Activated naive CD4-positive, alpha-beta T cell treated with anti-CD3 and anti-CD28 coated beads, Interleukin-2, amount 50 U/mL, for 72 hours (primary cell): Measurements from ENCODE around the gene YJU2. TPM values are rescaled to one million over a fixed set of nuclear protein-coding genes. Genes with fewer than 3 reads are reported as not detected.

ENCODE experiments used
- ATAC-seq, 2 donors: fragments of 150-1000 bp; cut with Tn5 transposase; 2 replicates each; pipeline ENCODE4 v1.10.0; 2021; ENCODE audit warnings: mild to moderate bottlenecking in 2 of 2, moderate library complexity in 2 of 2
- DNase-seq, 2 donors: peaks; one replicate each; pipeline ENCODE4 v3.0.0; 2021 to 2022; ENCODE audit warnings: low spot score in 2 of 2
- H3K27ac Mint-ChIP-seq, 2 donors: one replicate each; pipeline ENCODE4 v1.8.0; 2022; ENCODE audit warnings: mild to moderate bottlenecking in 2 of 2, mixed read lengths in 2 of 2
- H3K36me3 Mint-ChIP-seq, 2 donors: one replicate each; pipeline ENCODE4 v1.8.0; 2022; ENCODE audit warnings: mixed read lengths in 2 of 2
- H3K9me3 Mint-ChIP-seq, 2 donors: one replicate each; pipeline ENCODE4 v1.8.0; 2022; ENCODE audit warnings: mixed read lengths in 2 of 2
- total RNA-seq, 2 donors: library from RNA; stranded (reverse); gene quantifications; one replicate each; pipeline ENCODE4 v1.2.3, GENCODE V29; 2022

The YJU2 gene
- total RNA-seq = 10 to 100 TPM; 22.7 to 28.0 TPM

DNA sequence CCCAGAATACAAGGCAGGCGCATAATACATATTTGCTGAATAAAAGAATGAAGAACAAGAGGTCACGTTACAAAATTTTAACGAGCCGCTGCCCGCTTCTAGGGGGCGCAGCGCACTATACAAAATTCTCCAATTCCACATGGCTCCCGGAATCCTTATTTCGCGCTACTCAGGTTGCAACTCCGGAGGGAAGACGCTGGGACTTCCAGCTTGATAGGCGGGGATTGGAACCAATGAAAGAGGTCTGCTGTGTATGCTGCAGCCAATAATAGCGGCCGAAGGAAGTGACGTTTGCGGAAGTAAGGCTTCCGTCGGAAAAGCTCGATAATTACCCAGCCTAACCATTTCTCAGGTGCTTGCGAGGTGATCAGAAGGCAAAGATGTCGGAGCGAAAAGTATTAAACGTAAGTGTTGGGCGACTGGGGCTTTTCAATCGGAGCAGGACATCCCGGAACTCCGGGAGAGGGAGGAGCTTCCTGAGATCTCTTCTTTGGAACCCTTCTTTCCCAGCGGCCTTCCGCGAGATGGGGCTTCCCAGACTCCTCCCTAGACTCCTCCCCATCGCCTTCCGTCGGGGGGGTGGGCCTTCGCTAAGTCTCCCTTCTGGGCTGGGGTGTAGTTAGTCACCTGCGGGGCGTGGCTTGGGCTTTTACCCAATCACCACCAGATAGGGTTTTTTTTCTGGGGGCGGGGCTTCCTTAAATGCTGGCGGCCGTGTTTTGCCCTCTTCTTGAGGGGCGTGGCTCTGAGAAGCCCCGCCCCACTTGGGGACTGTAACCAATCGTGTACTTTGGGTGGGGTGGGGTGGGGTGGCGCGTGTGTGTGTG lies at the start of gene YJU2:
Gene YJU2 (plus strand): TSS at position 314 of the 827 bp plus-strand sequence. CDS start 67 bp downstream, at position 381.
- peaks cover 1 to 2% of the 10 kb centered on the region in 2 donors for H3K9me3 Mint-ChIP-seq
- H3K27ac Mint-ChIP-seq = peak within 1 kb of the TSS; percentile 98 to 99
- DNase-seq (peak; percentile 97 to 99), ATAC-seq (peak; percentile 94 to 97)
- peaks cover 22 to 28% of the 10 kb centered on the region in 2 donors for H3K36me3 Mint-ChIP-seq

DNA sequence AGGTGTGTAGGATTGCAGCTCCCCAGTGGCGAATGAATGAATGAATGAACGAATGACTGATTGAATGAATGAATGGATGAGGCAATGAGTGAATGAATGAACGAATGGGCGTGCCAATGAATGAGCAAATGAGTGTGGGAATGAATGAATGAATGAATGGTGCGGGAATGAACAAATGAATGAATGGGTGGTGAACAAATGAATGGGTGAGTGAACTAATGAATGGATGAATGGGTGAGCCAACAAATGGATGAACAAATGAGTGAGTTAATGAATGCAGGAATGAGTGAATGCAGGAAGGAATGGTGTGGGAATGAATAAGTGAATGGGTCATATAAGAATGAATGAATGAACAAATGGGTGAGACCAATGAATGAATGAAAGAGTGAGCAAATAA lies 49.7 kb upstream of the YJU2 start:
- Mint-ChIP-seq H3K36me3 (peaks cover 14 to 19% of the 10 kb centered on the region in 2 donors), H3K9me3 (peaks cover 0 to 11% of the 10 kb centered on the region in 2 donors), H3K27ac (no peak overlapping the region)
- DNase-seq = no peak
- ATAC-seq = no peak

DNA sequence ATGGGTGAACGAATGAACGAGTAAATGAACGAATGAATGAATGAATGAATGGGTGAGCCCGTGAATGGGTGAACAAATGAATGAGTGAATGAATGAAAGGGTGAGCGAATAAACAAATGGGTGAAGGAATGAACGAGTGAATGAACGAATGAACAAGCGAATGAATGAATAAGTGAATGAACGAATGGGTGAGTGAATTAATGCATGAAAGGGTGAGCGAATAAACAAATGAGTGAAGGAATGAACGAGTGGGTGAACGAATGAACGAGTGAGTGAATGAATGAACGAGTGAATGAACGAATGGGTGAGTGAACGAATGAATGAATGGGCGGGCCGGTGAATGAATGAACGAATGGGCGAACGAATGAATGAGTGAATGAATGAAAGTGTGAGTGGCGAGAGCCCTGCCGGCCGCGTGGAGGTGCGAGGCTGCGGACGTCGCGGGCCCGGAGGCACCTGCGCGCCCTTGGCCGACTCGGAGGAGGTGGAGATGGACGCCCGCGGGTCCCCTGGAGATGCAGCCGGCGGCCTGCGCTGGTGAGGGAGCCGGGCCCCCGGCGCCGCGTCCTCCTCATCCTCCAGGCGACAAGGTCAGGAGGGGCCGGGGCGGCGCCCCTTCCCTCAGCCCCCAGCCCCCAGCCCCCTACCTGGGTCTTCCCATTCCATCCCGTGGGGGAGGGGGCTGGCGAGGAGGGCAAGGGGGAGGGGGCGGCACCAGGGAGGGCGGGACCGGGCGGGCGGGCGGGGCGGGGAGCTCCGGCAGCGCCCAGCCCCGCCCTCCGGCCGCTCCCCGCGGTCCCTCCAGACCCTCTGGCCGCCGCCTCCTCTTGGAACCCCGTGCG lies 49.0 kb upstream of the YJU2 start:
- Mint-ChIP-seq H3K9me3 (peaks cover 0 to 11% of the 10 kb centered on the region in 2 donors), H3K36me3 (peaks cover 14 to 19% of the 10 kb centered on the region in 2 donors), H3K27ac (no peak overlapping the region)
- no peak for ATAC-seq
- DNase-seq = no peak

DNA sequence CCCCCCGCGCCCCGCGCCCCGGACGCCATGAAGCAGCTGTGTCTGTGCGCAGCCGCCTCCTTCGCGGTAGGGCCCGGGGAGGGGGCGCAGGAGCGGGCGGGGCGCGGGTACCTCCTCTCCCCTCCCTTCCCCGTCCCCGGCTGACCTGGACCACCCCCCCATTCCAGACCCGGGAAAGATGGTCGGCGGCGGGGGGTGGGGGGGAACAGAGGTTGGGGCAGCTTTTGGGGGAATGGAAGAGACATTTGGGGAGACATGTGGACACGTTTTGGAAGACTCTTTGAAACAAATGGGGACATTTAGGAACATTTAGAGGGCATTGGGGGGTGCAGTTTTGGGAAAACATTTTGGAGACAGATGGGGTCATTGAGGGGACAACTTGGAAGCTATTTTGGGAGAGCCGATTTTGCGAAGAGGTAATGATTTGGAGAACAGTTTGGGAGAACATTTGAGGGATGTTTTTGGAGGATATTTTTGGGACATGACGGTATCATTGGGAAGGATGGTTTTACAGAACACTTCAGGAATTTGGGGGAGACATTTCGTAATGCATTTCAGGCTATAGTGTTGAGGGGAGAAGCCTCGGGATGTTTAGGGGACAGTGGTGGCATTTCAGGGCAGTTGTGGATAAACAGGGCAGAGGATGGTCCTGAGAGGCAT lies 48.3 kb upstream of the YJU2 start:
- Mint-ChIP-seq H3K36me3 (peaks cover 14 to 19% of the 10 kb centered on the region in 2 donors), H3K9me3 (peaks cover 0 to 11% of the 10 kb centered on the region in 2 donors), H3K27ac (no peak overlapping the region)
- DNase-seq (no peak), ATAC-seq (no peak)

DNA sequence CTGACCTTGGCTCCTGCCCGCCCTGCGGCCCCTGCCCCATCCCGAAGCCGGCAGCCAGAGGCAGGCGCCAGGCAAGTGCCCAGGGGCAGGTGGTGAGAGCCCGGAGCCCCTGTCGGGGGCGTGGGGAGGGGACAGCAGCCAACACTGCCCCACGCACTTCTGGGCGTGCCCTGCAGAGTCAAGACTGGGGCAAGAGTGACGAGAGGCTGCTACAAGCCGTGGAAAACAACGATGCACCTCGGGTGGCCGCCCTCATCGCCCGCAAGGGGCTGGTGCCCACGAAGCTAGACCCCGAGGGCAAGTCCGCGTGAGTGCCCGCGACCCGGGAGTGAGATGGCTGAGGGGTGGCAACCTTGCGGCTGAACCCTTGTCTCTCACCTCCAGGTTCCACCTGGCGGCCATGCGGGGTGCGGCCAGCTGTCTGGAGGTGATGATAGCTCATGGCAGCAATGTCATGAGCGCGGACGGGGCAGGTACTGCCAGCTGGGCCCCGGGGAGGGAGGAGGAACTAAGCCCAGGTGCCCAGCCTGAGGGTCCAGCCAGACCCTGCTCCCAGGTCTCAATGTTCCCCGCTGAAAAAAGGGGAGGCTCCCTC lies 47.1 kb upstream of the YJU2 start:
- DNase-seq (no peak), ATAC-seq (no peak)
- no peak overlapping the region for H3K27ac Mint-ChIP-seq
- peaks cover 14 to 19% of the 10 kb centered on the region in 2 donors for H3K36me3 Mint-ChIP-seq
- H3K9me3 Mint-ChIP-seq = peaks cover 0 to 11% of the 10 kb centered on the region in 2 donors

DNA sequence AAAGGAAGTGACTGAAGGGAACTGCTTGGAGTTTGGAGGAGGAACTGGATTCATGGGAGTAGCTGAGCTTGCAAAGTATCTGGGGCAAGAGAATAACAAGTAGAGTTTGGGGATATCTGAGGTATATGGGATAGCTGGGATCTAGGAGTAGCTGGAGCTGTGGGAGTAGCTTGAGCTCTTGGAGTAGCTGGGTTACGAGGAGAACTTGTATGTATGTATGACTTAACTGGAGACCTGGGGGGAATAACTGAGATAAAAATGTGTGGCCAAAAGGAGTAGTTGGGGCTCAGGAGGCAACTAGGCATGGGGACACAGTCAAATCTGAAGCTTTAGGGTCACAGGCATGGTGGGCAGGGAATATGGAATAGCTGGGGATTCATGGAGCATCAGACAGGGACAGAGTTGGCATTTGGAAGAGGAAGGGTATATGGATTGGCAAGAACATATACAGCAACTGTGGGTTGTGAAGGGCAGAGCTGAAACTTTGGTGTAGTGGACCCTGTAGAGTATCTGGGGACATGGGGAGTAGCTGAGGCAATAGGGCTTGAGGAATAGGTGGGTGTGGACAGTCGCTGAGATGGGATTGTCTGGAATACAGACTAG lies 45.8 kb upstream of the YJU2 start:
- Mint-ChIP-seq H3K27ac (no peak overlapping the region), H3K9me3 (peaks cover 0 to 11% of the 10 kb centered on the region in 2 donors), H3K36me3 (peaks cover 14 to 19% of the 10 kb centered on the region in 2 donors)
- DNase-seq (no peak), ATAC-seq (no peak)

DNA sequence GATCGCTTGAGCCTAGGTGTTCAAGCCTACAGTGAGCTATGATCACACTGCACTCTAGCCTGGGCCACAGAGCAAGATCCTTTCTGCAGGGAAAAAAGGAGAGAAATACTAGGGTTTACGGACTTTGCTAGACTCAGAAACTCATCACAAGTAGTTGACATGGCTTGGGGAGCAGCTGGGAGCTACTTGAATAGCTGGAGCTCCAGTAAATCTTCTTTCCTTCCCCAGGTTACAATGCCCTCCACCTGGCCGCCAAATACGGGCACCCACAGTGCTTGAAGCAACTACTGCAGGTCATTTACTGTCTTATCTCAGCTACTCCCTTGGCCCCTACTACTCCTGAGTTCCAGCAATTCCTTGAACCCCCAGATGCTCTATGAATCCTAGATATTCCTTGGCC lies 45.1 kb upstream of the YJU2 start:
- H3K27ac Mint-ChIP-seq = no peak overlapping the region
- peaks cover 12 to 17% of the 10 kb centered on the region in 2 donors for H3K36me3 Mint-ChIP-seq
- DNase-seq (no peak), ATAC-seq (no peak)
- H3K9me3 Mint-ChIP-seq = peaks cover 0 to 11% of the 10 kb centered on the region in 2 donors

DNA sequence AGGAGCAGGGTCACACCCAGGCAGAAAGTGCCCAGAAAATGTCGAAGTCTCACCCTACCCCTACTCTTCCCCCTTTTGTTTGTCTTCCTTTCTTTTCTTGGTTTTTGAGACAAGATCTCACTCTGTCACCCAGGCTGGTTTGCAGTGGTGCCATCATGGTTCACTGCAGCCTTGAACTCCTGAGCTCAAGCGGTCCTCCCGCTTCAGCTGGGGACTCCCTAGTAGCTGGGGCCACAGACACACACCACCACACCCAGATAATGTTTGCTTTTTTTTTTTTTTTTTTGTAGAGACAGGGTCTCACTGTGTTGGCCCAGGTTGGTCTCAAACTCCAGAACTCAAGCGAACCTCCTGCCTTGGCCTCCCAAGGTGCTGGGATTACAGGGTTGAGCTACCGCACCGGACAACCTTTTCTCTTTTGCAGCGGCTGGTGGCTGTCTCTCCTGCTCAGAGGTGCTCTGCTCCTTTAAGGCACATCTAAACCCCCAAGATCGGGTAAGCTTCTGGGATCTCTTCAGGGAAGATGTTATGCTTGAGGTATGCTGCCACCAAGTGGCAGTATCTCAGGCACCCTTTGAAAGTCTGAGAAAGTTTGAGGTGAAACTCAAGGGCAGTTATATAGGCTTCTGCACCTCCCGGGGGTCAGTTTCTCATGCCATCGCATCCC lies 39.9 kb upstream of the YJU2 start:
- DNase-seq (no peak), ATAC-seq (no peak)
- Mint-ChIP-seq H3K9me3 (no peaks in the 10 kb centered on the region), H3K36me3 (no peaks in the 10 kb centered on the region), H3K27ac (no peak overlapping the region)

DNA sequence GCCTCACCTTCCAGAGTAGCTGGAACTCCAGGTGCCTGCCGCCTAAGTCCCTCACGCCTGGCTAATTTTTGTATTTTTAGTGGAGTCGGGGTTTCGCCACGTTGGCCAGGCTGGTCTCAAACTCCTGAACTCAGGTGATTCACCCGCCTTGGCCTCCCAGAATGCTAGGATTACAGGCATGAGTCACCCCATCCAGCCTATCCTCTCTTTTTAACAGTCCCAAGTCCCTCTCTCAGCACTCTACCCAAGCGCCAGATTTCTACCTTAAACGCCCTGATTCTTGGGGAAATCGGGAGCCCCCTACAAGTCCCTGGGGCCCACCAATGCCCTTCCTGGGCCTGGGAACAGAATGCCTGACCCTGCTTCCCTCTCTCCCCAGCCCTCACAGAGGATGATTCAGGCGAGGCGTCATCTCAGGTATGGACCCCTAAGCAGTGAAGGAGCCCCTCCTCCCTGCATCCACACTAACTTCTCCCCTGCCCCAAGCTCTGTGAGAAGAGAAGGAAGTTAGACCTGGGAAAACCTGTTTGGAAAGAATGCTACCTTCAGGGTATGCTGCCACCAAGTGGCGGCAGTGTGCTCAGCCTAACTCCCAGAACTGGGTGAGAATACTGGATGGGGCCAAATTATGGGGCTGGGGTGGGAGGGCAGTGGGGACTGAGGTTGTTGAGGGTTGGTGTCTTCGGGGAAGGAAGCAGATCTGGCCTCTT lies 38.3 kb upstream of the YJU2 start:
- no peaks in the 10 kb centered on the region for H3K9me3 Mint-ChIP-seq
- no peaks in the 10 kb centered on the region for H3K36me3 Mint-ChIP-seq
- no peak overlapping the region for H3K27ac Mint-ChIP-seq
- ATAC-seq (no peak), DNase-seq (no peak)

DNA sequence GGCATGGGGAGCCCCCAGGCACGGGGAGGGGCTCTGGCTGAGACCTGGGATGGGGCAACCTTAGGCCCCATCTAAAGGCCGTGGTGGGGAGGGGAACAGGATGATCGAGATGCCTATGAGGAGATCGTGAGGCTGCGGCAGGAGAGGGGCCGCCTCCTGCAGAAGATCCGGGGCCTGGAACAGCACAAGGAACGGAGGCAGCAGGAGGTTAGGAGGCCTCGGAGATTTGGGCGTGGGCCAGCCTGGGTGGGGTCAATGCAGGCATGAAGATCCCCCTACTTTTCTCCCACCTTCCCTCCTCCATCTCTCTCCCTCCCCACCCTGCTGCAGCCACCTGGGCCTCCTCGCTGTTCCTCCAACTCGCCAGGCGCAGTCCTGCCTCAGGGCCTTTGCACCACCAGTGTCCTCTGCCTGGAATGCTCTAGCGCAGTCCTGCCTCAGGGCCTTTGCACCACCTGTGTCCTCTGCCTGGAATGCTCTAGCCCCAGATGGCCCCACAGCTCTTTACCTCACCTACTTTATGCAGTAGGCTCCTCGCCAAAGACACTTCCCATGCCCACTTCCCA lies 36.6 kb upstream of the YJU2 start:
- ATAC-seq = no peak
- Mint-ChIP-seq H3K9me3 (no peaks in the 10 kb centered on the region), H3K27ac (no peak overlapping the region), H3K36me3 (no peaks in the 10 kb centered on the region)
- DNase-seq = no peak

DNA sequence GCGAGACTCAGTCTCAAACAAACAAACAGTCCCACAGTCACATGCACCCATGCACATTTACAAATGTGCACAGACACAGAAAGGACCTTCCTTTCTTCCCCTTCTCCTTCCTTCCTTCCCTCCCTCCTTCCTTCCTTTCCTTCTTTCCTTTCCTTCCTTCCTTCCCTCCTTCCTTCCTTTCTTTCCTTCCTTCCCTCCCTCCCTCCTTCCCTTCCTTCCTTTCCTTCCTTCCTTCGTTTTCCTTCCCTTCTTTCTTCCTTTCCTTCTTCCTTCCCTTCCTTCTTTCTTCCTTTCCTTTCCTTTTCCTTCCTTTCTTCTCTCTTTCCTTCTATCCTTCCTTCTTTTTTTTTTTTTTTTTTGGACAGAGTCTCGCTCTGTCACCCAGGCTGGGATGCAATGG lies 33.8 kb upstream of the YJU2 start:
- Mint-ChIP-seq H3K27ac (no peak overlapping the region), H3K9me3 (peaks cover 0 to 5% of the 10 kb centered on the region in 2 donors), H3K36me3 (peaks cover 0 to 7% of the 10 kb centered on the region in 2 donors)
- DNase-seq (no peak), ATAC-seq (no peak)

DNA sequence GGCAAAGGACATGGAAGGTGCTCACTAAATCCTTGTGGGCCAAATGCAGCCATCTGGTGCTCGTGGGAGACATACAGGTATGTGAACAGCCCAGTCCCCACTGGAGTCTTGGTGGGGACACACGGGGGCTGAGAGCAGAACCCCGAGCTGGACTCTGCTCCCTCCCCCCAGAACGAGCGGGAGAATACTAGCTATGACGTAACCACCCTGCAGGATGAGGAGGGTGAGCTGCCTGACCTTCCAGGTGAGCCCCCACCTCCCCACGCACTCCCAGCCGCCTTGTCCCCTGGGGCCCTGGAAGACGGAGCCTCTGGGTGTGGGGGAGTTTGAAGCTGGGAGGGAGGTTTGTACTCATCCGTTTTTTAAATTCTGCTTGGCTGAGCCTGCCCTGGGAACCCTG lies 31.1 kb upstream of the YJU2 start:
- Mint-ChIP-seq H3K9me3 (peaks cover 0 to 5% of the 10 kb centered on the region in 2 donors), H3K27ac (no peak overlapping the region), H3K36me3 (peaks cover 0 to 7% of the 10 kb centered on the region in 2 donors)
- ATAC-seq = no peak
- no peak for DNase-seq

DNA sequence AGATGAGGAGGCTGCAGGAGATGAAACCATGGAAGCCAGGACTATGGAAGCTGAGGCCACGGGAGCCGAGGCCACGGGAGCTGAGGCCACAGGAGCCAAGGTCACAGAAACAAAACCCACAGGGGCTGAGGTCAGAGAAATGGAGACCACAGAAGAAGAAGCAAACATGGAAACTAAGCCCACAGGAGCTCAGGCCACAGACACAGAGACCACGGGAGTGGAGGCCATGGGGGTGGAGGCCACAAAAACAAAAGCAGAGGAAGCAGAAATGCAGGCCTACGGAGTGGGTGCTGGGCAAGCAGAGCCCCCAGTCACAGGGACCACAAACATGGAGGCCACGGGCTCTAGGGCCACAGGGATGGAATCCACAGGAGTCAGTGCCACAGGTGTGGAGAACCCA lies 30.0 kb upstream of the YJU2 start:
- DNase-seq (no peak), ATAC-seq (no peak)
- peaks cover 0 to 7% of the 10 kb centered on the region in 2 donors for H3K36me3 Mint-ChIP-seq
- no peak overlapping the region for H3K27ac Mint-ChIP-seq
- H3K9me3 Mint-ChIP-seq = peaks cover 0 to 5% of the 10 kb centered on the region in 2 donors

DNA sequence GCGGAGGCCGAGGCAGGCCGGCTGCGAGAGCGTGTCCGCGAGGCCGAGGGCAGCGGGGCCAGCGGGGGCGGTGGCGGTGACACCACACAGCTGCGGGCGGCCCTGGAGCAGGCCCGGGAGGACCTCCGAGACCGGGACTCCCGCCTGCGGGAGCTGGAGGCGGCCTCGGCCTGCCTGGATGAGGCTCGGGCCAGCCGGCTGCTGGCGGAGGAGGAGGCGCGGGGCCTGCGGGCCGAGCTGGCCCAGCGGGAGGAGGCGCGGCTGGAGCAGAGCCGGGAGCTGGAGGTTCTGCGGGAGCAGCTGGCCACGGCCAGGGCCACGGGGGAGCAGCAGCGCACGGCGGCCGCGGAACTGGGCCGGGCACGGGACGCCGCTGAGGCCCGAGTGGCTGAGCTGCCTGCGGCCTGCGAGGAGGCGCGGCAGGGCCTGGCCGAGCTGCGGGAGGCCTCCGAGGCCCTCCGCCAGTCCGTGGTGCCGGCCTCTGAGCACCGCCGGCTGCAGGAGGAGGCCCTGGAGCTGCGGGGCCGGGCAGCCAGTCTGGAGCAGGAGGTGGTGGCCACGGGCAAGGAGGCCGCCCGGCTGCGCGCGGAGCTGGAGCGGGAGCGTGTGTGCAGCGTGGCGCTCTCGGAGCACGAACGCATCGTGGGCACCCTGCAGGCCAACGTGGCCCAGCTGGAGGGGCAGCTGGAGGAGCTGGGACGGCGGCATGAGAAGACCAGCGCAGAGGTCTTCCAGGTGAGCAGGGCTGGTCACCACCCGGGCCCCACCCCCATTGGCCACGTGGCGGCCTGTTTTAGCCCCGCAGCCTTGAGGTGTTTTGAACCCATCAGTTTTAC lies 29.2 kb upstream of the YJU2 start:
- ATAC-seq = no peak
- DNase-seq = no peak
- peaks cover 0 to 5% of the 10 kb centered on the region in 2 donors for H3K9me3 Mint-ChIP-seq
- H3K27ac Mint-ChIP-seq = no peak overlapping the region
- H3K36me3 Mint-ChIP-seq = peaks cover 0 to 7% of the 10 kb centered on the region in 2 donors
